ENCODE measurements around the gene DAB2. TPM values are rescaled to one million over a fixed set of nuclear protein-coding genes. Genes with fewer than 3 reads are reported as not detected.
"Not testable (repeated sequence)": the region's sequence is repeated elsewhere in the genome, so short reads cannot be mapped to it uniquely, and the experiment has no call there.

Gene DAB2
- total and polyA plus RNA-seq, 5 donors: 6.5 to 27.8 (median 24.3) TPM

DNA sequence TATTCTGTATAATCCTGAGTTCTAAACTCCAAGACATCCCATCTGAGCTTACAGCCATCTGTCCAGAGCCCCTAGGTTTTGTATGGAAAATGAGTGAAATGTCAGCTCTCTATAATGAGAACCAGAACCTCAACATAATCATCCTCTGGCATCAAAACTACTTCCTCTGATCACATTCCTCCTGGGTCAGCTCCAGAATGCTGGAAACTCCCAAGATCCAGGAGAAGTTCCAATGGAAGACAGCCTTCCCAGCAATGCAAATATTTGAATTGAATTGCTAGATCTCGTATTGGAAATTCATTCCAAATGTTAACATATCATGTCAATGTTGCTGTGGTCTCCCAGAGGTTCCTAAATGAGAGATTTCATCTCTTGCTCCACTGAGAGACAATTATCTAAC is 84.3 kb downstream of the DAB2 start:
- ATAC-seq (no peak), DNase-seq (no peak)
- no peak overlapping the region for H3K4me3 ChIP-seq (ENCODE audit: low read length)
- intact Hi-C loops (cut with DNase I): no loop called here
- H3K27ac ChIP-seq (ENCODE audit: low read length): no peak overlapping the region
- no peaks in the 10 kb centered on the region for H3K27me3 ChIP-seq (ENCODE audit: control insufficient read depth, insufficient read depth)
- H3K4me1 ChIP-seq (ENCODE audit: control insufficient read depth, insufficient read depth, low read length): no peaks in the 10 kb centered on the region
- peaks cover 2% of the 10 kb centered on the region for H3K9me3 ChIP-seq (ENCODE audit: control insufficient read depth, low read length)
- WGBS: 57% methylated on average over 1 of the region's 1 CpG

DNA sequence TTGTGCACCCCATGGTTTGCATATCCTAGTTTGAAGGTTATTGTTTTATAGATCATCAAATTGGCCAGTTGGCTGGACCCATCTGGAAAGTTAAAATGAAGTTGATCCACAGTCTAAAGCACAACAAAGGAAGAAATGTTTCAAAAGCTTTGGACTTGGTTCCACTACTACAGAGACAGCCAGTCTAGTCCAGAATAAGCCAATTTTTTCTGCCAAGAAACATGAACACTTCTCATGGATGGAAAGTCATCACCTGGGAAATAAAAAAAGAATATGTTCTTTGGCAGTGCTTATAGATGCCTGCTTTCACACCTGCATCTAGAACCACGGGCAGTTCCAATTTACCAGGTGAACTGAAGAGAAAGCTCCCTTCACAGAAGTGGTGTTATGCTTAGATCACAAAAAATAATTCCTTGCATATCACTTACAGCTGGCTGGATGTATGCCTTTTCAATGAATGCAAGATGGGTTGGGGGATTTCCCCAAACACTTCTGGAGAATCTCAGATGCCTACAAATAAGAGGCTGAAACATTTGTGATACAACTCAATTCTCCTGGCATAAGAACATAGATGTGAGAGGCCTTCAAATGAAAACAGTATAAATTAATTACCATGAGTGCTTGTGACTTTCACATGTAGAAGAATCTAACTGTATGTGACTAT is 87.4 kb downstream of the DAB2 start:
- intact Hi-C loops (cut with DNase I): no loop called here
- ATAC-seq: no peak
- Histone ChIP-seq H3K4me3 (ENCODE audit: low read length) (no peak overlapping the region), H3K9me3 (ENCODE audit: control insufficient read depth, low read length) (peaks cover 3% of the 10 kb centered on the region), H3K27me3 (ENCODE audit: control insufficient read depth, insufficient read depth) (no peaks in the 10 kb centered on the region), H3K27ac (ENCODE audit: low read length) (no peak overlapping the region), H3K4me1 (ENCODE audit: control insufficient read depth, insufficient read depth, low read length) (no peaks in the 10 kb centered on the region)
- no peak for DNase-seq
- 70% methylated on average over 1 of the region's 1 CpG for WGBS

DNA sequence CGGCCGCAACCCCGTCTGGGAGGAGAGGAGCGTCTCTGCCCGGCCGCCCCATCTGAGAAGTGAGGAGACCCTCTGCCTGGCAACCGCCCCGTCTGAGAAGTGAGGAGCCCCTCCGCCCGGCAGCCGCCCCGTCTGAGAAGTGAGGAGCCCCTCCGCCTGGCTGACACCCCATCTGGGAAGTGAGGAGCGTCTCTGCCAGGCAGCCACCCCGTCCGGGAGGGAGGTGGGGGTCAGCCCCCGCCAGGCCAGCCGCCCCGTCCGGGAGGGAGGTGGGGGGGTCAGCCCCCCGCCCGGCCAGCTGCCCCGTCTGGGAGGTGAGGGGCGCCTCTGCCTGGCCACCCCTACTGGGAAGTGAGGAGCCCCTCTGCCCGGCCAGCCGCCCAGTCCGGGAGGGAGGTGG is 90.5 kb downstream of the DAB2 start:
- H3K27ac ChIP-seq (ENCODE audit: low read length); intact Hi-C loops (cut with DNase I); H3K9me3 ChIP-seq (ENCODE audit: control insufficient read depth, low read length); H3K27me3 ChIP-seq (ENCODE audit: control insufficient read depth, insufficient read depth); H3K4me1 ChIP-seq (ENCODE audit: control insufficient read depth, insufficient read depth, low read length); ATAC-seq; H3K4me3 ChIP-seq (ENCODE audit: low read length): not testable (repeated sequence)
- 87% methylated on average over 26 of the region's 27 CpGs for WGBS
- DNase-seq: peak in 1 of 3 donors; percentile 41

DNA sequence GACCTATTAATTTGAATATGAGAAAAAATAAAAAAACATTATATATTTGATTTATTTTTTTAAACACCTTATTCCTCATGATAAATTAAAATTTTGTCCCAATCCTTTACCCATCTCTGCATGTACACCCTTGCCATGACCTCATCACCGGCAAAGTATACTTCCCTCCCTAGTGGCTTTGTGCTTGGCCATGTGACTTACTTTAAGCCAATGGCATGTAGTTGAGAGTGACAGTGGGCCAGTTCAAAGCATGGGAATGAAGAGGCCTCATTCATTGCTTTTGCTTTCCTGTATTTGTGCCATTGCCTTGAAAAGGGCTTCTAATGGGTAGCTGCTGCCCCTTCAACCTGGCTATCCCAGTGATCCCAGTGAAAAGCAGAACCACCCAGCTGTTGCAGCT is 91.7 kb downstream of the DAB2 start:
- Histone ChIP-seq H3K4me3 (ENCODE audit: low read length) (no peak overlapping the region), H3K9me3 (ENCODE audit: control insufficient read depth, low read length) (peaks cover 1% of the 10 kb centered on the region), H3K27me3 (ENCODE audit: control insufficient read depth, insufficient read depth) (no peaks in the 10 kb centered on the region), H3K27ac (ENCODE audit: low read length) (no peak overlapping the region), H3K4me1 (ENCODE audit: control insufficient read depth, insufficient read depth, low read length) (no peaks in the 10 kb centered on the region)
- ATAC-seq (no peak), DNase-seq (no peak)
- 88% methylated on average over 1 of the region's 1 CpG for WGBS
- intact Hi-C loops (cut with DNase I): no loop called here

DNA sequence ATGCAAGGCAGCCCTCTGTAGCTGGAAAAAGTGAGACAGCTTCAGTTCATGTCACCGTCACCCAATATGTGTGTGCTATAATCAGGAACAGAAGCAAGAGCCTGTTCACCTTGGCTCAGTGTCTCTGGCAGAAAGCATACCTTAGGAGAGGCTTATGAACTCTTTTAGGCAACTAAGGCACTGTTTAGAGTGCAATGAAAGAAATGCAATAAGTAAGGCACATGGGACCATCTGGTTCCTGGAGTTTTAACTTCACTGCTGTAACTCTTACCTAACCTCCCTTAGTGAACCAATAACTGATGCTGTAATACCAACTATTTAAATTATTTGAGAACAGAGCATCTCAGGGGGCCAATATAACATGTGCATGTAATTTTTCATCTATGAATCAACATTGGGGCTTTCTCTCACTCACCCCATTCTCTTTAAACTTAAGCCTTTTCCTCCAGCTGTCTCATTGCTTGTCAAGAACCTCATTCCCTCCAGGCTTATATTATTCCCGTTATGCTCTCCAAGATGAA is 92.9 kb downstream of the DAB2 start:
- ATAC-seq: no peak
- WGBS: 79% methylated on average over 2 of the region's 2 CpGs
- H3K27ac ChIP-seq (ENCODE audit: low read length): no peak overlapping the region
- H3K4me3 ChIP-seq (ENCODE audit: low read length): no peak overlapping the region
- no peak for DNase-seq
- intact Hi-C loops (cut with DNase I): no loop called here
- no peaks in the 10 kb centered on the region for H3K4me1 ChIP-seq (ENCODE audit: control insufficient read depth, insufficient read depth, low read length)
- no peaks in the 10 kb centered on the region for H3K27me3 ChIP-seq (ENCODE audit: control insufficient read depth, insufficient read depth)
- peaks cover 4% of the 10 kb centered on the region for H3K9me3 ChIP-seq (ENCODE audit: control insufficient read depth, low read length)

DNA sequence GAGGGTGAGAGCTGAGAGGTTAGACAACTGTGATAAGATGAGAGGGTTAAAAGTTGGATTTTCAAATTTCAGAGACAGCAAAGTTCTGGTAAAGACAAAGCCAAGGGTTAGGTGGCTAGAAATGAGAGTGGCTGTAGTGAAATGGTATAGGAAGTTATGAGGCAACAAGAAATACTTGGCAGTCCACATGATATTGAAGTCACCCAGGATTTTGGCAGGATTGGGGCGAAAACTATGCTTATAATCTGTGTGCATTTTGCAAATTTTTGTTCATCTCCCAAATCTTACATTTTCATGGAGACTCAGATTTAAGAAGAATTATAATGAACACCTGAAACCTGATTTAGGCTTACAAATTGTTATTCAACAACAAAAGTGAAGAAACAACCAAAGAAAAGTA is 96.0 kb downstream of the DAB2 start:
- H3K4me1 ChIP-seq (ENCODE audit: control insufficient read depth, insufficient read depth, low read length): no peaks in the 10 kb centered on the region
- intact Hi-C loops (cut with DNase I): no loop called here

DNA sequence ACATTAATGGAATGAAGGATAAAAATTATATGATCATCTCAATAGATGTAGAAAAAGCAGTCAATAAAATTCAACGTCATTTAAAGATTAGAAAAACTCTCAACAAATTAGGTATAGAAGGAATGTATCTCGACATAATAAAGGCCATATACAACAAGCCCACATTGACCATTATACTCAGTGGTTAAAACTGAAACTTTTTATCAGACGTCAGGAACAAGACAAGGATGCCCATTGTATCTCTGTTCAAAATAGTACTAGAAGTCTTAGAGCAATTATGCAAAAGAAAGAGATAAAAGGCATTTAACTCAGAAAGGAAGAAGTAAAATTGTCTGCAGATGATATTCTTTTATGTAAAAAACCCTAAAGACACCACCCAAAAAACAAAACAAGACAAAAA is 101.2 kb downstream of the DAB2 start:
- Histone ChIP-seq H3K27ac (ENCODE audit: low read length) (no peak overlapping the region), H3K4me1 (ENCODE audit: control insufficient read depth, insufficient read depth, low read length) (no peaks in the 10 kb centered on the region), H3K9me3 (ENCODE audit: control insufficient read depth, low read length) (peaks cover 4% of the 10 kb centered on the region), H3K4me3 (ENCODE audit: low read length) (no peak overlapping the region), H3K27me3 (ENCODE audit: control insufficient read depth, insufficient read depth) (no peaks in the 10 kb centered on the region)
- no peak for ATAC-seq
- DNase-seq: no peak
- WGBS: 68% methylated on average over 3 of the region's 3 CpGs
- intact Hi-C loops (cut with DNase I): no loop called here

More for the DNA sequence above, 96.0 kb downstream of the DAB2 start:
- H3K4me3 ChIP-seq (ENCODE audit: low read length): no peak overlapping the region
- peaks cover 4% of the 10 kb centered on the region for H3K9me3 ChIP-seq (ENCODE audit: control insufficient read depth, low read length)
- 84% methylated on average over 1 of the region's 1 CpG for WGBS
- H3K27ac ChIP-seq (ENCODE audit: low read length): no peak overlapping the region
- DNase-seq (no peak), ATAC-seq (no peak)
- no peaks in the 10 kb centered on the region for H3K27me3 ChIP-seq (ENCODE audit: control insufficient read depth, insufficient read depth)

Other genes with a start within 250 kb of the DAB2 start
- 1 to 10 TPM; 5.7 to 9.5 (median 7.3) TPM for gene FYB1, start 205.4 kb downstream of the DAB2 start, total RNA-seq
- 0.66 TPM for gene FYB1, start 205.4 kb downstream of the DAB2 start, polyA plus RNA-seq
- gene C9, start 60.5 kb downstream of the DAB2 start, total RNA-seq: under 1 TPM in 1 of 4 donors, not detected in 3; 0.70 TPM
- not detected for gene C9, start 60.5 kb downstream of the DAB2 start, polyA plus RNA-seq

Data from right cardiac atrium (tissue), 5 donors.